NCI-H1105 (cell line): ENCODE data around the gene CLPTM1.
A peak's percentile ranks its signal among the peaks of the same experiment; 100 is the strongest.

ENCODE experiments used
- DNase-seq: peaks from one replicate; lab custom pipeline; 2025; lab: John Stamatoyannopoulos, UW

Gene CLPTM1

DNA sequence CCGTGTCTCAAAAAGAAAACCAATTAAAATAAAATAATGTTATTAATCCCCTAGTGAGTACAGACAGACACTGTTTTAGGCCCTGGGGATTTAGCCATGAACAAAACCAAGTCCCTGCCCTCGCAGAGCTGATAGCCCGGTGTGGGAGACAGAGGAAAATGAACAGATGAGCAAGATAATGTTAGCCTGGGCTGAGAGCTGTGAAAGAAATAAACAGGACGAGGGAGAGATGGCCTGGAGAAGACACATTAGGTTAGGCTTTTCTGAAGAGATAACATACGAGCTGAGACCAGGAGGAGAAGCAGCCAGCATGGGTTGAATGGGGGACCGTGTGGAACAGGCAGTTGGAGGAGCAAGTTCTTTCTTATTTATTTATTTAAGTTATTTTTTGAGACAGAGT is 55.1 kb downstream of the CLPTM1 start:
- DNase-seq, result no peak

- no peak for DNase-seq
These were observed 56.8 kb downstream of the CLPTM1 start for GRCh38 chr19:45011959-45012358.

GRCh38 chr19:45016388-45017314 is 61.5 kb downstream of the CLPTM1 start:
- peak; percentile 54 for DNase-seq

DNA sequence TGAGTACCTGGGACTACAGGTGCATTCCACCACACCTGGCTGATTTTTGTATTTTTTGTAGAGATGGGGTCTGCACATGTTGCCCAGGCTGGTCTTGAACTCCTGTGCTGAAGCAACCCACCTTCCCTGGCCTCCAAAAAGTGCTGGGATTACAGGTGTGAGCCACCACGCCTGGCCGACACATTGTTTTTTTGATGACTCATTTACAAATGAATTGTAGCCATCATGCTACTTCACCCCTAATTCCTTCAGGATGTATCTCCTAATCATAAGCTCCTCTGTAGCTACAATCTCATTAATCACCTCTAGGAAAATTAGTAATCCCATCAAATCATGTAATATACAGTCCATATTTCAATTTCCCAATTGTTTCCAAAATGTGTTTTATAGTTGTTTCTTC is 64.0 kb downstream of the CLPTM1 start:
- no peak for DNase-seq

GRCh38 chr19:45020071-45020470 is 64.9 kb downstream of the CLPTM1 start:
- DNase-seq, result no peak

GRCh38 chr19:45021971-45022370 is 66.8 kb downstream of the CLPTM1 start:
- DNase-seq, result no peak

- no peak for DNase-seq
These were observed 67.9 kb downstream of the CLPTM1 start for GRCh38 chr19:45023048-45023447.

- DNase-seq, result no peak
These were observed 70.1 kb downstream of the CLPTM1 start for GRCh38 chr19:45025264-45025663.

GRCh38 chr19:45027371-45027770 is 72.2 kb downstream of the CLPTM1 start:
- DNase-seq, result no peak

DNA sequence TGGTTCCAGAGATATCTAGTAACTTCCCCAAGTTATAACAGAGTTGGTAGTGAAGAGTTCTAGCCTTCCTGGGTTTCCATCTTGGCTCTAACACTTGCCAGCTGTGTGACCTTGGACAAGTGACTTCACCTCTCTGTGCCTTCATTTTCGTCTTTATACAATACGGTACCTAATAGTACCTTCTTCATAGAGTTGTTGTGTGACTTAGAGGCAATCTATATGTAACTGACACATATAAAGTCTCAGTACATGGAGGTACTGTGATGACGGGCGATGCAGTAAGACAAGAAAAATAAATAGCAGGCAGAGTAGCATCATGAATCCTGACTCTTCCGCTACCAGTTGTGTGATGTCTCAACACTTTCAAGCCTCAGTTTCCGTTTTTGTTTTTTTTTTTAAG is 75.6 kb downstream of the CLPTM1 start:
- no peak for DNase-seq

DNA sequence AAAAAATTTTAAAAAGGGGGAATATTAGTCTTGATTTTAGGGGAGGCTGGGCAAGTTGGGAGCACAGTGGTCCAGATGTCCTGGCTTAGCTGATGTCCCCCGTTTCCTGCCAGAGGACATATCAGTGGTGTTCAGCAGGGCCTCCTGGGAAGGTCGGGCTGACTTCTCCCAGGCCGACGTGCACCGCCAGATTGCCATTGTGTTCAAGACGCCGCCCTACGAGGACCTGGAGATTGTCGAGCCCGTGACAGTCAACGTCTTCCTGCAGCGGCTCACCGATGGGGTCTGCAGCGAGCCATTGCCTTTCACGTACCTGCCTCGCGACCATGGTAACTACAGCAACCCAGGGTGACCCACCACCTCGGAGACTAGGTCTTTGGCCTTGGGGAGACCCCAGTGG is 77.2 kb downstream of the CLPTM1 start:
- DNase-seq, result no peak

- DNase-seq, result no peak
These were observed 80.6 kb downstream of the CLPTM1 start for GRCh38 chr19:45035755-45036154.

- DNase-seq, result no peak
These were observed 82.4 kb downstream of the CLPTM1 start for GRCh38 chr19:45037393-45038169.

DNA sequence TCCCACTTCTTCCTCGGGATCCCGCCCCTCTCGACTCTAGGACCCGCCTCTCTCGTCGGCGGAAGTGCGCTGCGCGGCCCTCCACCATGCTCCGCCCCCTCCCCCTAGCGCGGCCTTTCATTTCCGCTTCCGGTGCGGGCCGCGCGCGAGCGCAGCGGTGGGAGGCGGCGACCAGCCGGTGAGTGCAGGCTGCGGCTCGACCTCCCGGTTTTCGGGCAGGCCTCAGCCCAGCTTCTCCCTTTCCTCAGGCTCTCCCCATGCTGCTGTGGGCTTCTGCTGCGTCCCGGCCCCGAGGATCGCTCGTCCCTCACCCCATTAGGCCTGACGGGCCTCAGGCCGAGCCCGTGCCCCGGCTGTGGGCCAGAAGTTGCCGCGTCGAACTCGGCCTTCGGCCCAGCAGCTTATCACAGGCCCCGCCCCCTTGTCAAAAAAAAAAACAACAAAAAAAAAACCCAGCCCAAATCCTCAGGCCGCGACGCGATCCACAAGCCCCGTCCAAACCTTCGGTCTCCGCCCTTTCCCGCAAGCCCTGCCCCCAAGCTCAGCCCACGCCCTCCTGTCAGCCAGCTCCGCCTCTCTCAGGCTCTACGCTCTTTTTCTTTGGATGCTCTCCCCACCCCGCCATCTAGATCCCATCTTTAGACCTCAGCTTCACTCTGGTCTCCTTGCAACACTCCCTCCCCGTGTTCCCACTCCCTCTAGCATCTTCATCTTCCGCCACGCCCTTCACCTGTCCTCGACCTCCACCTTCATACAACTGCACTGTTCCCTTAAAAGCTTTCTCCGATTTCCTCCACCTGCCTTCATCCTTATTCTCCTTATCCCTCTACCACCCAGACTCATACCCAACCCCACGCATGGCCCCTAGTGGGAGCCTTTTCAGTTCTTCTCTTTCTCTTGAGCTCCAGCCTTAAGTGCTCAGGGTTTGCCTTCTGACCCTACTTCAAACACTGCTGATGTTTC is 84.0 kb downstream of the CLPTM1 start, which contains the start of gene CLASRP:
Gene CLASRP (plus strand): TSS at position 115 of the 963 bp plus-strand sequence. CDS start 1,168 bp downstream, outside the sequence.
- DNase-seq, result peak; percentile 84

DNA sequence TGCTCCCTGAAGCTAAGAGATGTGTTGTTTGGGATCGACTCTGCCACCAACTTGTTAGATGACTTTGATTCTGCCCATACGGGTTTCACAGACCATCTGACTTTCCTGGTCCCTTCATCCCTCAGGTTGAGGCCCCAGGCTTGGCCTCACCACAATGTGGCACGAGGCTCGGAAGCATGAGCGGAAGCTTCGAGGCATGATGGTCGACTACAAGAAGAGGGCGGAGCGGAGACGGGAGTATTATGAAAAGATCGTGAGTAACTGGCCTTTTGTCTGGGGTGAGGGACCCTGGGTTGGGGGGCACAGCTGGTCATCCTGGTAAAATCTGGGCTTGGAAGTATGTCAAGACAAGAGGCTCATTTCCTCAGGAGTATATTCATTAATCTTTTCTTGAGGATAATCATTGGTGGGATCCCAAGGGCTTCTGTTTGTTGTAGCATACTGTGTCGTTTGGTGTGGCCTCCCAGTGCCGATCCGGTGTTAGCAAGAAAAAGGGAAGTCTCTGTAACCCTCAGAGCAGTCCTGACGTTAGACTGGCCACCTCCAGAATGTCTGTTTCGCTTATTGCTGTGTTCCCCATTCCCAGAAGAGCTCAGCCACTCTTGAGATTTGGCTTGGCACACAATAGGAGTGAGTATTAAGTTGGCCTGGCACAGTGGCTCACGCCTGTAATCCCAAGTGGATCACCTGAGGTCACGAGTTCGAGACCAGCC is 85.0 kb downstream of the CLPTM1 start:
- DNase-seq, result no peak

GRCh38 chr19:45041125-45041524 is 85.9 kb downstream of the CLPTM1 start:
- DNase-seq, result no peak
